Measurements from ENCODE around the gene WHRN. TPM values are rescaled to one million over a fixed set of nuclear protein-coding genes. Genes with fewer than 3 reads are reported as not detected.

The WHRN gene
- total and polyA plus RNA-seq, 2 of the 8 experiments (the other 6 are each of a cell fraction or from before 2014, with no cell fraction given), result 4.4 to 7.7 TPM

- Histone ChIP-seq H2BK12ac (ENCODE audit: low read depth, low read length) (0 out of 2 replicates have a peak overlapping the region, but pooled peaks have one; percentile 90), H3K14ac (ENCODE audit: insufficient read length) (no peak overlapping the region), H2BK20ac (ENCODE audit: low read length) (peak overlapping the region; percentile 80; the same call in 1 of the 2 replicates), H3K18ac (ENCODE audit: extremely low read depth, low read length) (no peak overlapping the region; the same call in 1 of the 2 replicates), H3K23me2 (ENCODE audit: low read depth, low read length) (peaks cover 11% of the 10 kb centered on the region; the same call in 1 of the 2 replicates), H4K20me1 (replicated peaks in 1 of 2; ENCODE audit: control insufficient read depth in 1 of 2, insufficient read depth in 2 of 2, low read length in 2 of 2) (peaks cover 2% of the 10 kb centered on the region in 2 experiments), H3K23ac (ENCODE audit: insufficient read length) (no peak overlapping the region), H3K9me3 (ENCODE audit: insufficient read depth in 2 of 2, low read depth in 1 of 2, low read length in 1 of 2) (no peaks in the 10 kb centered on the region), H3K4me3 (ENCODE audit: extremely low read depth in 1 of 4, insufficient read depth in 2 of 4, low read depth in 3 of 4, low read length in 4 of 4) (no peak overlapping the region), H3K9ac (replicated peaks in 1 of 4; ENCODE audit: extremely low read depth in 1 of 4, low read depth in 3 of 4, low read length in 3 of 4) (no peak overlapping the region; a peak in 1 of 7 replicates), H4K8ac (ENCODE audit: extremely low read depth, insufficient read depth, low read length) (no peak overlapping the region), H2BK120ac (replicated peaks; ENCODE audit: low read depth, low read length) (no peak overlapping the region), H4K91ac (replicated peaks; ENCODE audit: insufficient read length, low read length) (peak overlapping the region; percentile 2), H2AFZ (ENCODE audit: low read length) (no peak overlapping the region), H3K4me2 (ENCODE audit: insufficient read depth in 1 of 2, low read depth in 2 of 2, low read length in 2 of 2) (no peak overlapping the region), H4K5ac (ENCODE audit: insufficient read length, low read depth, low read length) (no peak overlapping the region), H3K4ac (replicated peaks; ENCODE audit: insufficient read length, low read depth, low read length) (peak overlapping the region; percentile 9), H3K79me1 (ENCODE audit: low read depth, low read length) (no peaks in the 10 kb centered on the region), H3K4me1 (replicated peaks in 1 of 4; ENCODE audit: control insufficient read depth in 3 of 4, insufficient read depth in 4 of 4, low read length in 3 of 4) (peaks cover 7 to 30% (median 20%) of the 10 kb centered on the region in 4 experiments), H2BK15ac (ENCODE audit: low read length) (no peak overlapping the region; the same call in 1 of the 2 replicates), H3K36me3 (ENCODE audit: control insufficient read depth in 2 of 4, insufficient read depth in 4 of 4, low read length in 3 of 4) (peaks cover 0 to 17% (median 2%) of the 10 kb centered on the region in 4 experiments; a peak in 3 of 8 replicates), H3K27me3 (replicated peaks in 1 of 4; ENCODE audit: control insufficient read depth in 3 of 4, extremely low read depth in 1 of 4, insufficient read depth in 3 of 4, low read length in 3 of 4) (no peaks in the 10 kb centered on the region), H2BK5ac (ENCODE audit: low read depth, low read length) (peak overlapping the region; percentile 66; the same call in 1 of the 2 replicates), H3K56ac (replicated peaks; ENCODE audit: insufficient read length, low read depth, low read length) (no peak overlapping the region), H3K79me2 (ENCODE audit: control insufficient read depth in 1 of 2, insufficient read depth in 2 of 2, low read length in 2 of 2) (no peaks in the 10 kb centered on the region), H2AK5ac (ENCODE audit: low read depth, low read length) (peak overlapping the region; percentile 82; the same call in 1 of the 2 replicates), H3K27ac (ENCODE audit: low read depth, low read length) (no peak overlapping the region)
- FAIRE-seq (no peak), DNase-seq (ENCODE audit: low read depth in 1 of 2, low spot score in 2 of 2) (no peak)
- WGBS, 2 experiments (ENCODE audit: extremely low coverage in 1 of 2, insufficient coverage in 1 of 2, insufficient read length in 1 of 2, insufficient replicate concordance in 2 of 2, low coverage in 1 of 2, low lambda C conversion rate in 2 of 2, missing lambda C conversion rate in 1 of 2), result 91% methylated on average over 16 of the region's 16 CpGs; no CpG with 5 or more reads in 1 of the 2 experiments
- ChIA-PET CTCF (ENCODE audit: partially characterized antibody) (interaction anchor here (0.7 to 1.4 kb wide), 5 partner anchors 9 to 279 kb away, joined by 3 to 6 read pairs (median 3); no protein-coding TSS in a partner anchor), POLR2A (ENCODE audit: partially characterized antibody) (interaction anchor here (1.1 to 5.9 kb wide), 2 partner anchors 12 to 24 kb away, joined by 4 to 67 read pairs; partner anchors contain the start of gene AKNA)
- TF ChIP-seq RXRA (IDR thresholded peaks at IDR 0.05; ENCODE audit: insufficient read depth, low read depth, low read length) (no peak), ATF3 (IDR thresholded peaks at IDR 0.05; ENCODE audit: insufficient read depth, low read depth, low read length) (no peak), USF2 (IDR thresholded peaks at IDR 0.05; ENCODE audit: low read length) (no peak), JUN (IDR thresholded peaks at IDR 0.05; ENCODE audit: low read depth, low read length) (no peak), JUND (IDR thresholded peaks at IDR 0.05; ENCODE audit: low read length) (no peak), BCL11A (IDR thresholded peaks at IDR 0.05; ENCODE audit: low read depth in 2 of 2, low read length in 2 of 2) (no peak), TBP (IDR thresholded peaks at IDR 0.05; ENCODE audit: low read depth, low read length) (no peak), CEBPB (IDR thresholded peaks at IDR 0.05; ENCODE audit: low read depth, low read length) (no peak)
Measured at GRCh38 chr9:114373960-114374730, 131.1 kb downstream of the WHRN start.

Data from H1 (cell line).